A549 (cell line): ENCODE results near the gene DNAJC15. TPM values are rescaled to one million over a fixed set of nuclear protein-coding genes. Genes with fewer than 3 reads are reported as not detected.
A peak's percentile ranks its signal among the peaks of the same experiment; 100 is the strongest.
"Not testable (repeated sequence)": the region's sequence is repeated elsewhere in the genome, so short reads cannot be mapped to it uniquely, and the experiment has no call there.

ENCODE experiments used
- ATAC-seq, 2 experiments: fragments of 200-7000 bp in 1 of 2; fragments of >200 bp in 1 of 2; cut with Nextera tagmentation in 1 of 2; cut with Tn5 transposase in 1 of 2; 3 replicates each; pipeline versions ENCODE4 v1.8.0 to v1.9.1; 2018 to 2020; ENCODE audit warnings: mild to moderate bottlenecking in 1 of 2, moderate library complexity in 1 of 2
- CTCF ChIA-PET: fragments of 300-600 bp; sonication (Branson Sonifier 250); formaldehyde crosslinking; extraction: SDS; loops from one replicate; lab custom pipeline; 2021; ENCODE audit warnings: antibody characterized with exemption, inconsistent platforms; lab: Yijun Ruan, JAX
- POLR2A ChIA-PET: fragments of 350-600 bp; formaldehyde crosslinking; extraction: SDS; loops from one replicate; lab custom pipeline; 2021; ENCODE audit warnings: antibody characterized with exemption, inconsistent platforms; lab: Yijun Ruan, JAX
- DNase-seq, 2 experiments: peaks; one replicate each; pipeline versions ENCODE4 v3.0.0 to v3.0.0-alpha.2; 2011 to 2016; ENCODE audit warnings: low read depth in 1 of 2, low spot score in 1 of 2
- FAIRE-seq: peaks from 2 replicates; lab custom pipeline; 2011; peaks lifted over from hg19 to GRCh38; lab: Jason Lieb, UNC
- H3K27ac ChIP-seq, 2 experiments: fragments of >200 bp; sonication (Bioruptor Twin); formaldehyde crosslinking; 3 replicates each; pipeline ENCODE4 v1.5.1; 2016 to 2017
- H3K4me1 ChIP-seq: fragments of >200 bp; sonication (Bioruptor Twin); formaldehyde crosslinking; 3 replicates; pipeline ENCODE4 v1.6.1; 2016
- H3K4me2 ChIP-seq: fragments of >200 bp; sonication (Bioruptor Twin); formaldehyde crosslinking; 3 replicates; pipeline ENCODE4 v1.6.1; 2016
- H3K4me3 ChIP-seq: fragments of >200 bp; sonication (Bioruptor Twin); formaldehyde crosslinking; 3 replicates; pipeline ENCODE4 v1.5.1; 2016
- H3K9me3 ChIP-seq: fragments of >200 bp; sonication (Bioruptor Twin); formaldehyde crosslinking; 3 replicates; pipeline ENCODE4 v1.6.1; 2016
- CEBPB ChIP-seq, 2 experiments: fragments of >200 bp in 1 of 2; sonication (Bioruptor Twin) in 1 of 2; formaldehyde crosslinking in 1 of 2; IDR thresholded peaks; 2 replicates each; pipeline ENCODE4 v1.6.1; 2012 to 2016
- CHD2 ChIP-seq: fragments of 150-350 bp; IDR thresholded peaks from 2 replicates; pipeline ENCODE4 v1.6.1; 2014; ENCODE audit warnings: low read length; ENCODE audit not compliant: partially characterized antibody
- HEYL ChIP-seq: fragments of 250-450 bp; sonication (Bioruptor Pico); IDR thresholded peaks from 2 replicates; pipeline ENCODE4 v1.8.0; 2021; ENCODE audit warnings: mild to moderate bottlenecking, moderate library complexity
- JUNB ChIP-seq: fragments of >200 bp; sonication (Bioruptor Twin); formaldehyde crosslinking; IDR thresholded peaks from 2 replicates; pipeline ENCODE4 v1.6.1; 2016
- MAFK ChIP-seq: fragments of 450-650 bp; IDR thresholded peaks from 2 replicates; pipeline ENCODE4 v1.6.1; 2014; ENCODE audit not compliant: partially characterized antibody
- MAX ChIP-seq: IDR thresholded peaks from 2 replicates; pipeline ENCODE4 v1.6.1; 2012
- MYC ChIP-seq: IDR thresholded peaks from 2 replicates; pipeline ENCODE4 v1.6.1; 2012; ENCODE audit warnings: mild to moderate bottlenecking, inconsistent platforms, low read length, improper control_type of control experiment, borderline replicate concordance
- NFE2L2 ChIP-seq: fragments of 150-350 bp; conservative IDR thresholded peaks from 2 replicates; pipeline ENCODE4 v1.6.1; 2014; ENCODE audit warnings: low read length
- PBX3 ChIP-seq: IDR thresholded peaks from 2 replicates; pipeline ENCODE4 v1.6.1; 2012
- PHF8 ChIP-seq: fragments of 200-600 bp; sonication (generic); IDR thresholded peaks from 2 replicates; pipeline ENCODE4 v1.6.1; 2016; ENCODE audit warnings: low read depth, mild to moderate bottlenecking, antibody characterized with exemption, moderate library complexity, borderline replicate concordance
- POLR2AphosphoS2 ChIP-seq: conservative IDR thresholded peaks from 2 replicates; pipeline ENCODE4 v1.6.1; 2012; ENCODE audit warnings: low read length, improper control_type of control experiment, inconsistent platforms
- RAD21 ChIP-seq, 2 experiments: fragments of >200 bp in 1 of 2; sonication (Bioruptor Twin) in 1 of 2; formaldehyde crosslinking in 1 of 2; IDR thresholded peaks in 1 of 2; conservative IDR thresholded peaks in 1 of 2; 2 replicates in 1 of 2; 3 replicates in 1 of 2; pipeline ENCODE4 v1.6.1; 2012 to 2018; ENCODE audit warnings: inconsistent platforms in 1 of 2
- RARB ChIP-seq: fragments of 250-450 bp; sonication (Bioruptor Pico); IDR thresholded peaks from 2 replicates; pipeline ENCODE4 v1.8.0; 2021; ENCODE audit warnings: mild to moderate bottlenecking, moderate library complexity
- RCOR1 ChIP-seq: fragments of 150-350 bp; IDR thresholded peaks from 2 replicates; pipeline ENCODE4 v1.6.1; 2014; ENCODE audit warnings: antibody characterized with exemption, low read length, low read depth
- REST ChIP-seq: fragments of 200-600 bp; sonication (generic); IDR thresholded peaks from 2 replicates; pipeline ENCODE4 v1.6.1; 2016; ENCODE audit warnings: antibody characterized with exemption, mild to moderate bottlenecking, moderate library complexity
- USF2 ChIP-seq: fragments of 450-650 bp; IDR thresholded peaks from 2 replicates; pipeline ENCODE4 v1.6.1; 2014; ENCODE audit warnings: antibody characterized with exemption
- ZC3H11A ChIP-seq: fragments of 450-650 bp; IDR thresholded peaks from 2 replicates; pipeline ENCODE4 v1.6.1; 2014; ENCODE audit warnings: antibody characterized with exemption, mild to moderate bottlenecking
- ZNF302 ChIP-seq: fragments of 250-450 bp; sonication (Bioruptor Pico); IDR thresholded peaks from 2 replicates; pipeline ENCODE4 v1.9.0; 2021; ENCODE audit warnings: inconsistent platforms, mild to moderate bottlenecking, moderate library complexity
- WGBS: methylation state at CpG from one replicate; pipeline ENCODE4 v1.1.6; 2017; ENCODE audit errors: missing lambda C conversion rate; 5-methylcytosine and 5-hydroxymethylcytosine counted together
- polyA plus RNA-seq, 4 experiments: library from polyadenylated mRNA; depleted of rRNA in 3 of 4; stranded (reverse); fragments of >200 nt; fragmentation: RNase III in 1 of 4; extraction: RNeasy Plus Mini Kit Qiagen cat#74134 plus additional on column Dnase treatment in 1 of 4; gene quantifications; 2 replicates in 3 of 4; 3 replicates in 1 of 4; pipeline ENCODE4 v1.2.3, GENCODE V29; 2011 to 2017

Gene DNAJC15
- polyA plus RNA-seq, 2 of the 4 experiments (the other 2 are of a cell fraction): 0.03 to 0.05 TPM

GRCh38 chr13:43058831-43059230 is 35.4 kb downstream of the DNAJC15 start:
- no peak for FAIRE-seq

GRCh38 chr13:43059779-43060178 is 36.4 kb downstream of the DNAJC15 start:
- H3K4me2 ChIP-seq, ATAC-seq, FAIRE-seq, H3K9me3 ChIP-seq, POLR2A ChIA-PET, DNase-seq, H3K4me3 ChIP-seq, H3K27ac ChIP-seq: not testable (repeated sequence)
- WGBS: 94% methylated on average over 7 of the region's 7 CpGs
- H3K4me1 ChIP-seq: peaks cover 19% of the 10 kb centered on the region
- CTCF ChIA-PET: interaction anchor here (1.2 kb wide), 1 partner anchor 13 kb away, joined by 3 read pairs; no protein-coding TSS in a partner anchor

More at GRCh38 chr13:43058831-43059230, 35.4 kb downstream of the DNAJC15 start:
- Histone ChIP-seq H3K4me1 (peaks cover 25% of the 10 kb centered on the region), H3K27ac (peak overlapping the region; percentile 65 to 80), H3K4me3 (no peak overlapping the region), H3K4me2 (peak overlapping the region; percentile 47)
- POLR2A ChIA-PET: interaction anchor here (0.6 kb wide), 1 partner anchor 44 kb away, joined by 5 read pairs; no protein-coding TSS in a partner anchor
- DNase-seq: no peak
- 90% methylated on average over 6 of the region's 6 CpGs for WGBS
- ATAC-seq: no peak
- TF ChIP-seq POLR2AphosphoS2: no peak
- TF ChIP-seq RARB (CRISPR knock-in tag): no peak
- no peak for TF ChIP-seq REST
- no peak for TF ChIP-seq MAX
- TF ChIP-seq NFE2L2: no peak
- TF ChIP-seq ZC3H11A: no peak
- TF ChIP-seq, all 56 proteins: peak for 0
- 0 out of 3 replicates have a peak, but pooled peaks cover 2% of the 10 kb centered on the region for H3K9me3 ChIP-seq
- CTCF ChIA-PET: interaction anchor here (1.2 to 1.3 kb wide), 2 partner anchors 12 to 23 kb away, joined by 3 read pairs; no protein-coding TSS in a partner anchor

GRCh38 chr13:43060806-43061205 is 37.4 kb downstream of the DNAJC15 start:
- POLR2A ChIA-PET, ATAC-seq, CTCF ChIA-PET: not testable (repeated sequence)

GRCh38 chr13:43061496-43062280 is 38.3 kb downstream of the DNAJC15 start:
- POLR2A ChIA-PET: no interaction called here

More at GRCh38 chr13:43060806-43061205, 37.4 kb downstream of the DNAJC15 start:
- not testable (repeated sequence) for H3K27ac ChIP-seq, H3K4me2 ChIP-seq, DNase-seq, H3K4me3 ChIP-seq, H3K9me3 ChIP-seq, FAIRE-seq
- WGBS: 76% methylated on average over 4 of the region's 4 CpGs
- H3K4me1 ChIP-seq: peaks cover 14% of the 10 kb centered on the region

More at GRCh38 chr13:43061496-43062280, 38.3 kb downstream of the DNAJC15 start:
- Histone ChIP-seq H3K9me3 (0 out of 3 replicates have a peak, but pooled peaks cover under 1% of the 10 kb centered on the region), H3K4me1 (peaks cover 14% of the 10 kb centered on the region)
- TF ChIP-seq RAD21 (conservative IDR thresholded peaks at IDR 0.05 in 1 of 2, IDR thresholded peaks at IDR 0.05 in 1 of 2): no peak
- TF ChIP-seq NFE2L2: no peak
- TF ChIP-seq CEBPB (IDR thresholded peaks at IDR 0.05): no peak
- no peak for TF ChIP-seq PBX3
- no peak for TF ChIP-seq MYC
- TF ChIP-seq USF2: no peak
- TF ChIP-seq RARB (CRISPR knock-in tag): no peak
- no peak for TF ChIP-seq ZNF302 (CRISPR knock-in tag)
- TF ChIP-seq CHD2: no peak
- no peak for TF ChIP-seq ZC3H11A
- TF ChIP-seq HEYL (CRISPR knock-in tag): no peak
- no peak for TF ChIP-seq JUNB
- no peak for TF ChIP-seq RCOR1
- no peak for TF ChIP-seq PHF8
- no peak for TF ChIP-seq MAFK
- TF ChIP-seq, all 56 proteins: peak for 0
- 81% methylated on average over 5 of the region's 5 CpGs for WGBS
- no peak overlapping the region for H3K27ac ChIP-seq
- H3K4me2 ChIP-seq: no peak overlapping the region
- FAIRE-seq: no peak
- no peak for DNase-seq
- ATAC-seq: no peak
- no peak overlapping the region for H3K4me3 ChIP-seq
- CTCF ChIA-PET: no interaction called here
